Neural cell (in vitro differentiated cells): Measurements from ENCODE around the gene PCMTD2.

Experiments used
- EP300 ChIP-seq: fragments of 450-650 bp; conservative IDR thresholded peaks from 2 replicates; pipeline ENCODE4 v1.6.1; 2014; ENCODE audit warnings: antibody characterized with exemption, mild to moderate bottlenecking, moderate library complexity; ENCODE audit not compliant: poor library complexity, severe bottlenecking
- EZH2 ChIP-seq: fragments of 200-600, 300-800 bp; shearing (Covaris generic), sonication (generic); IDR thresholded peaks from 2 replicates; pipeline ENCODE4 v1.6.1; 2014; ENCODE audit warnings: antibody characterized with exemption, low read length, borderline replicate concordance, mild to moderate bottlenecking; ENCODE audit not compliant: insufficient read depth, poor library complexity, severe bottlenecking
- POLR2AphosphoS5 ChIP-seq: IDR thresholded peaks from 2 replicates; pipeline ENCODE4 v1.6.1; 2012
- SMC3 ChIP-seq: fragments of 450-650 bp; conservative IDR thresholded peaks from 2 replicates; pipeline ENCODE4 v1.6.1; 2014; ENCODE audit warnings: antibody characterized with exemption, mild to moderate bottlenecking, moderate library complexity; ENCODE audit not compliant: poor library complexity
- TF ChIP-seq, protein P1 (sequence below): IDR thresholded peaks from 2 replicates; pipeline ENCODE4 v1.6.1; 2012; ENCODE audit warnings: borderline replicate concordance
- TF ChIP-seq, protein P2 (sequence below): fragments of 450-650 bp; IDR thresholded peaks from 2 replicates; pipeline ENCODE4 v1.5.1; 2014; ENCODE audit warnings: antibody characterized with exemption, mild to moderate bottlenecking, moderate library complexity; ENCODE audit not compliant: poor library complexity, severe bottlenecking

DNA sequence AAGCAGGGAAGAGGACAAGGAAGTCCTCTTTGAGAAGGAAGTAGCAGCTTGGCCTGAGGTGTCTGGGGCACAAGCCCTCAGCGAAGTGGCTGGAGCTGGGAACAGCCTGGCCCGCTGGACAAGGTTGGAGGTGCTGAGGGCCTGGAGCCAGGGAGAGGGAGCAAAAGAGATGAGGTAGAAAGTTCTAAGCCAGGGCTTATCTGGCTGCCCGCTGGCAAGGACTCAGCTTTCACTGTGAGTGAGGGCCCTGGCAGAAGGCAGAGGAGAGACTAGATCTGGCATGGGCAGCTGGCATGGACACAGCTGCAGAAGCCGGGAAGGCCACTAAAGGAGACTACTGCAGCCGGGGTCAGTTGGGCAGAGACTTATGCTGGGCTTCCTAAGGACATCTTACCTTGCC lies 21.8 kb upstream of the PCMTD2 start:
- TF ChIP-seq, protein P1, sequence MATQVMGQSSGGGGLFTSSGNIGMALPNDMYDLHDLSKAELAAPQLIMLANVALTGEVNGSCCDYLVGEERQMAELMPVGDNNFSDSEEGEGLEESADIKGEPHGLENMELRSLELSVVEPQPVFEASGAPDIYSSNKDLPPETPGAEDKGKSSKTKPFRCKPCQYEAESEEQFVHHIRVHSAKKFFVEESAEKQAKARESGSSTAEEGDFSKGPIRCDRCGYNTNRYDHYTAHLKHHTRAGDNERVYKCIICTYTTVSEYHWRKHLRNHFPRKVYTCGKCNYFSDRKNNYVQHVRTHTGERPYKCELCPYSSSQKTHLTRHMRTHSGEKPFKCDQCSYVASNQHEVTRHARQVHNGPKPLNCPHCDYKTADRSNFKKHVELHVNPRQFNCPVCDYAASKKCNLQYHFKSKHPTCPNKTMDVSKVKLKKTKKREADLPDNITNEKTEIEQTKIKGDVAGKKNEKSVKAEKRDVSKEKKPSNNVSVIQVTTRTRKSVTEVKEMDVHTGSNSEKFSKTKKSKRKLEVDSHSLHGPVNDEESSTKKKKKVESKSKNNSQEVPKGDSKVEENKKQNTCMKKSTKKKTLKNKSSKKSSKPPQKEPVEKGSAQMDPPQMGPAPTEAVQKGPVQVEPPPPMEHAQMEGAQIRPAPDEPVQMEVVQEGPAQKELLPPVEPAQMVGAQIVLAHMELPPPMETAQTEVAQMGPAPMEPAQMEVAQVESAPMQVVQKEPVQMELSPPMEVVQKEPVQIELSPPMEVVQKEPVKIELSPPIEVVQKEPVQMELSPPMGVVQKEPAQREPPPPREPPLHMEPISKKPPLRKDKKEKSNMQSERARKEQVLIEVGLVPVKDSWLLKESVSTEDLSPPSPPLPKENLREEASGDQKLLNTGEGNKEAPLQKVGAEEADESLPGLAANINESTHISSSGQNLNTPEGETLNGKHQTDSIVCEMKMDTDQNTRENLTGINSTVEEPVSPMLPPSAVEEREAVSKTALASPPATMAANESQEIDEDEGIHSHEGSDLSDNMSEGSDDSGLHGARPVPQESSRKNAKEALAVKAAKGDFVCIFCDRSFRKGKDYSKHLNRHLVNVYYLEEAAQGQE: no peak
- TF ChIP-seq POLR2AphosphoS5: no peak
- TF ChIP-seq, protein P2, sequence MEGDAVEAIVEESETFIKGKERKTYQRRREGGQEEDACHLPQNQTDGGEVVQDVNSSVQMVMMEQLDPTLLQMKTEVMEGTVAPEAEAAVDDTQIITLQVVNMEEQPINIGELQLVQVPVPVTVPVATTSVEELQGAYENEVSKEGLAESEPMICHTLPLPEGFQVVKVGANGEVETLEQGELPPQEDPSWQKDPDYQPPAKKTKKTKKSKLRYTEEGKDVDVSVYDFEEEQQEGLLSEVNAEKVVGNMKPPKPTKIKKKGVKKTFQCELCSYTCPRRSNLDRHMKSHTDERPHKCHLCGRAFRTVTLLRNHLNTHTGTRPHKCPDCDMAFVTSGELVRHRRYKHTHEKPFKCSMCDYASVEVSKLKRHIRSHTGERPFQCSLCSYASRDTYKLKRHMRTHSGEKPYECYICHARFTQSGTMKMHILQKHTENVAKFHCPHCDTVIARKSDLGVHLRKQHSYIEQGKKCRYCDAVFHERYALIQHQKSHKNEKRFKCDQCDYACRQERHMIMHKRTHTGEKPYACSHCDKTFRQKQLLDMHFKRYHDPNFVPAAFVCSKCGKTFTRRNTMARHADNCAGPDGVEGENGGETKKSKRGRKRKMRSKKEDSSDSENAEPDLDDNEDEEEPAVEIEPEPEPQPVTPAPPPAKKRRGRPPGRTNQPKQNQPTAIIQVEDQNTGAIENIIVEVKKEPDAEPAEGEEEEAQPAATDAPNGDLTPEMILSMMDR: no peak
- no peak for TF ChIP-seq EZH2
- no peak for TF ChIP-seq SMC3
- no peak for TF ChIP-seq EP300
